K562 (cell line): Measurements from ENCODE around the gene TNFSF11. TPM values are rescaled to one million over a fixed set of nuclear protein-coding genes. Genes with fewer than 3 reads are reported as not detected.

Source experiments
- ATAC-seq: fragments of 200-7000 bp; cut with Tn5 transposase; 3 replicates; pipeline ENCODE4 v1.9.1; 2020; ENCODE audit warnings: moderate library complexity
- BruUV-seq: library from RNA; stranded (reverse); fragments of 400-500 nt; replicated peaks from 2 replicates; lab custom pipeline; 2021; lab: Mats Ljungman, UMichigan
- CTCF ChIA-PET: fragments of 300-600 bp; formaldehyde crosslinking; extraction: SDS; loops from one replicate; lab custom pipeline; 2021; ENCODE audit warnings: low intra/inter-chr PET ratio; lab: Yijun Ruan, JAX
- POLR2A ChIA-PET: fragments of 300-600, 350-650 bp; sonication (Branson Sonifier 250); formaldehyde crosslinking; extraction: SDS; loops from one replicate; lab custom pipeline; 2021; ENCODE audit warnings: antibody characterized with exemption, inconsistent platforms; lab: Yijun Ruan, JAX
- DNase-seq, 4 experiments: peaks; one replicate each; pipeline versions ENCODE4 v3.0.0 to v3.0.0-alpha.2; 2011 to 2018; ENCODE audit warnings: low spot score in 3 of 4, mixed read lengths in 3 of 4; ENCODE audit errors: extremely low read depth in 1 of 4
- FAIRE-seq: peaks from 2 replicates; lab custom pipeline; 2011; peaks lifted over from hg19 to GRCh38; lab: Jason Lieb, UNC
- H2AFZ ChIP-seq: 2 replicates; pipeline ENCODE4 v1.6.0; 2011; ENCODE audit warnings: low read depth, low read length, control low read depth, inconsistent platforms
- H3K27ac ChIP-seq: fragments of 200-600 bp; 3 replicates; pipeline ENCODE4 v1.8.0; 2011; ENCODE audit warnings: low read depth, mild to moderate bottlenecking, control low read depth, inconsistent platforms, low read length, moderate library complexity, mixed read lengths; ENCODE audit errors: extremely low read depth
- H3K27me3 ChIP-seq, 2 experiments: fragments of 300-600 bp in 1 of 2; 2 replicates in 1 of 2; 3 replicates in 1 of 2; pipeline versions ENCODE4 v1.6.0 to v1.8.0; 2011; ENCODE audit warnings: inconsistent platforms in 2 of 2, low read length in 2 of 2, mild to moderate bottlenecking in 1 of 2, mixed read lengths in 1 of 2, moderate library complexity in 1 of 2; ENCODE audit not compliant: control insufficient read depth in 2 of 2, insufficient read depth in 2 of 2
- H3K36me3 ChIP-seq: fragments of 300-600 bp; 3 replicates; pipeline ENCODE4 v1.8.0; 2011; ENCODE audit warnings: mild to moderate bottlenecking, low read length, inconsistent platforms; ENCODE audit not compliant: control insufficient read depth, insufficient read depth
- H3K4me1 ChIP-seq, 2 experiments: fragments of 200-600 bp in 1 of 2; replicated peaks in 1 of 2; 2 replicates in 1 of 2; 3 replicates in 1 of 2; pipeline versions ENCODE4 v1.5.1 to v1.8.0; 2011; ENCODE audit warnings: inconsistent platforms in 2 of 2, low read length in 2 of 2, mild to moderate bottlenecking in 1 of 2, mixed read lengths in 1 of 2, moderate library complexity in 1 of 2; ENCODE audit not compliant: control insufficient read depth in 2 of 2, insufficient read depth in 2 of 2
- H3K4me2 ChIP-seq: 2 replicates; pipeline ENCODE4 v1.6.1; 2011; ENCODE audit warnings: low read length, control low read depth, inconsistent platforms, mixed read lengths; ENCODE audit not compliant: insufficient read depth
- H3K4me3 ChIP-seq: fragments of 200-600 bp; sonication (generic), shearing (Covaris generic); 2 replicates; pipeline ENCODE4 v1.5.1; 2016; ENCODE audit warnings: control low read depth, inconsistent platforms
- H3K79me2 ChIP-seq: fragments of 200-600 bp; 3 replicates; pipeline ENCODE4 v1.8.0; 2011; ENCODE audit warnings: low read length, inconsistent platforms; ENCODE audit not compliant: control insufficient read depth, insufficient read depth
- H3K9ac ChIP-seq, 2 experiments: 2 replicates each; pipeline versions ENCODE4 v1.6.0 to v1.6.1; 2011; ENCODE audit warnings: low read depth in 2 of 2, low read length in 2 of 2, control low read depth in 1 of 2, inconsistent platforms in 1 of 2, mild to moderate bottlenecking in 1 of 2, mixed read lengths in 1 of 2; ENCODE audit not compliant: insufficient read depth in 1 of 2
- H3K9me1 ChIP-seq: one replicate; pipeline ENCODE4 v1.6.0; 2011; ENCODE audit warnings: inconsistent platforms, mild to moderate bottlenecking, low read length, moderate library complexity; ENCODE audit not compliant: control insufficient read depth, insufficient read depth
- H3K9me3 ChIP-seq: replicated peaks from 2 replicates; pipeline ENCODE4 v1.5.1; 2011; ENCODE audit warnings: low read depth, low read length, inconsistent platforms; ENCODE audit not compliant: control insufficient read depth, insufficient read depth
- H4K20me1 ChIP-seq: replicated peaks from 2 replicates; pipeline ENCODE4 v1.6.1; 2011; ENCODE audit warnings: low read length, inconsistent platforms, mixed read lengths; ENCODE audit not compliant: control insufficient read depth, insufficient read depth
- ATF2 ChIP-seq: sonication (generic); formaldehyde crosslinking; IDR thresholded peaks from 2 replicates; pipeline ENCODE4 v1.8.1; 2022; ENCODE audit warnings: missing genetic modification reagents
- BRF1 ChIP-seq: IDR thresholded peaks from 3 replicates; pipeline ENCODE4 v1.6.1; 2011; ENCODE audit warnings: borderline replicate concordance, mild to moderate bottlenecking; ENCODE audit not compliant: insufficient read length; ENCODE audit errors: extremely low read depth
- CHCHD3 ChIP-seq: fragments of 250-450 bp; sonication (Bioruptor Pico); IDR thresholded peaks from 2 replicates; pipeline ENCODE4 v2.1.2; 2022; ENCODE audit warnings: mild to moderate bottlenecking
- DMBX1 ChIP-seq: fragments of 250-450 bp; sonication (Bioruptor Pico); IDR thresholded peaks from 2 replicates; pipeline ENCODE4 v1.8.0; 2022; ENCODE audit warnings: inconsistent platforms, mild to moderate bottlenecking, moderate library complexity, borderline replicate concordance
- FOXA1 ChIP-seq: fragments of 450-650 bp; IDR thresholded peaks from 2 replicates; pipeline ENCODE4 v1.6.1; 2016; ENCODE audit warnings: mild to moderate bottlenecking, borderline replicate concordance
- IRF2 ChIP-seq: sonication (generic); formaldehyde crosslinking; IDR thresholded peaks from 2 replicates; pipeline ENCODE4 v1.8.1; 2022; ENCODE audit warnings: mild to moderate bottlenecking, missing genetic modification reagents
- L3MBTL2 ChIP-seq: fragments of 450-650 bp; IDR thresholded peaks from 2 replicates; pipeline ENCODE4 v1.6.1; 2016; ENCODE audit warnings: mild to moderate bottlenecking, moderate library complexity
- MYBL2 ChIP-seq, 2 experiments: fragments of 450-650 bp in 1 of 2; sonication (generic) in 1 of 2; formaldehyde crosslinking in 1 of 2; IDR thresholded peaks; 2 replicates each; pipeline versions ENCODE4 v1.6.1 to v1.8.1; 2017 to 2022; ENCODE audit warnings: borderline replicate concordance in 1 of 2, inconsistent platforms in 1 of 2, low read depth in 1 of 2, mild to moderate bottlenecking in 1 of 2, missing genetic modification reagents in 1 of 2, moderate library complexity in 1 of 2
- NCOA4 ChIP-seq: fragments of 450-650 bp; IDR thresholded peaks from 2 replicates; pipeline ENCODE4 v1.6.1; 2018; ENCODE audit warnings: mild to moderate bottlenecking; ENCODE audit not compliant: partially characterized antibody
- RUNX1 ChIP-seq: sonication (generic); IDR thresholded peaks from 2 replicates; pipeline ENCODE4 v1.6.1; 2016; ENCODE audit warnings: antibody characterized with exemption, low read depth
- in situ Hi-C: fragments of 300-500 bp; cut with MboI; formaldehyde crosslinking; loops from 4 replicates; pipeline ENCODE4 v1.15.0; 2018; ENCODE audit warnings: inconsistent platforms, mixed read lengths
- intact Hi-C: fragments of 100-400 bp; cut with micrococcal nuclease; formaldehyde crosslinking; loops from 2 replicates; pipeline ENCODE4 v1.14.2; 2022
- polyA plus RNA-seq, 8 experiments: library from polyadenylated mRNA; depleted of rRNA in 4 of 8; stranded (reverse) in 5 of 8; unstranded in 3 of 8; fragments of >200 nt; fragmentation: Nextera tagmentation in 2 of 8; fragmentation: Illumina TruSeq in 1 of 8; extraction: Ambion mirVana in 2 of 8; extraction: Trizol in 1 of 8; gene quantifications; 2 replicates each; pipeline versions ENCODE4 v1.2.1 to v1.2.3, GENCODE V29; 2011 to 2014; ENCODE audit warnings: inconsistent platforms in 1 of 8, missing spikeins in 1 of 8
- total RNA-seq, 7 experiments: library from RNA; depleted of rRNA in 6 of 7; stranded (reverse); fragments of >200 nt in 6 of 7; fragmentation: Illumina TruSeq in 2 of 7; extraction: Trizol in 2 of 7; gene quantifications; 2 replicates each; pipeline versions ENCODE4 v1.2.1 to v1.2.3, GENCODE V29; 2011 to 2021; ENCODE audit warnings: low replicate concordance in 1 of 7

The TNFSF11 gene
- total and polyA plus RNA-seq, 9 of the 15 experiments (the other 6 are each of a cell fraction or from before 2014, with no cell fraction given): not detected

GRCh38 chr13:42649141-42649540 lies 75.2 kb downstream of the TNFSF11 start:
- no peaks in the 10 kb centered on the region; a peak in 1 of 5 replicates for H3K27me3 ChIP-seq
- H2AFZ ChIP-seq: no peak overlapping the region
- no peak overlapping the region for H3K9ac ChIP-seq
- ChIA-PET CTCF (no interaction called here), POLR2A (interaction anchor here (0.6 kb wide), 1 partner anchor 298 kb away, joined by 3 read pairs; no protein-coding TSS in a partner anchor)
- no peak overlapping the region for H3K4me2 ChIP-seq
- no peak overlapping the region for H3K27ac ChIP-seq
- no peak for ATAC-seq
- intact Hi-C loops (no loop called here), in situ Hi-C loops (no loop called here)
- no peaks in the 10 kb centered on the region for H3K36me3 ChIP-seq
- H3K4me1 ChIP-seq: no peaks in the 10 kb centered on the region
- no peak for FAIRE-seq
- DNase-seq: no peak
- H4K20me1 ChIP-seq: no peaks in the 10 kb centered on the region
- no peak overlapping the region for H3K4me3 ChIP-seq
- H3K9me3 ChIP-seq: no peaks in the 10 kb centered on the region
- no peaks in the 10 kb centered on the region for H3K9me1 ChIP-seq
- H3K79me2 ChIP-seq: no peaks in the 10 kb centered on the region
- BruUV-seq: no TSS peak
- TF ChIP-seq NCOA4 (no peak), MYBL2 (IDR thresholded peaks at IDR 0.05; ENCODE audit: low read depth) (no peak), MYBL2 (CRISPR knock-in tag; IDR thresholded peaks at IDR 0.05; ENCODE audit: borderline replicate concordance) (no peak), ATF2 (no peak), FOXA1 (no peak), L3MBTL2 (no peak), IRF2 (no peak), BRF1 (no peak), CHCHD3 (CRISPR knock-in tag) (no peak), DMBX1 (CRISPR knock-in tag) (no peak), RUNX1 (no peak)
